ENCODE measurements around the gene GALK1. TPM values are rescaled to one million over a fixed set of nuclear protein-coding genes. Genes with fewer than 3 reads are reported as not detected.

GALK1 gene
- total RNA-seq, 5 donors from 2014 or later (not counting 1 experiment from before 2014, with no cell fraction given), result 8.4 to 35.7 (median 26.7) TPM

DNA sequence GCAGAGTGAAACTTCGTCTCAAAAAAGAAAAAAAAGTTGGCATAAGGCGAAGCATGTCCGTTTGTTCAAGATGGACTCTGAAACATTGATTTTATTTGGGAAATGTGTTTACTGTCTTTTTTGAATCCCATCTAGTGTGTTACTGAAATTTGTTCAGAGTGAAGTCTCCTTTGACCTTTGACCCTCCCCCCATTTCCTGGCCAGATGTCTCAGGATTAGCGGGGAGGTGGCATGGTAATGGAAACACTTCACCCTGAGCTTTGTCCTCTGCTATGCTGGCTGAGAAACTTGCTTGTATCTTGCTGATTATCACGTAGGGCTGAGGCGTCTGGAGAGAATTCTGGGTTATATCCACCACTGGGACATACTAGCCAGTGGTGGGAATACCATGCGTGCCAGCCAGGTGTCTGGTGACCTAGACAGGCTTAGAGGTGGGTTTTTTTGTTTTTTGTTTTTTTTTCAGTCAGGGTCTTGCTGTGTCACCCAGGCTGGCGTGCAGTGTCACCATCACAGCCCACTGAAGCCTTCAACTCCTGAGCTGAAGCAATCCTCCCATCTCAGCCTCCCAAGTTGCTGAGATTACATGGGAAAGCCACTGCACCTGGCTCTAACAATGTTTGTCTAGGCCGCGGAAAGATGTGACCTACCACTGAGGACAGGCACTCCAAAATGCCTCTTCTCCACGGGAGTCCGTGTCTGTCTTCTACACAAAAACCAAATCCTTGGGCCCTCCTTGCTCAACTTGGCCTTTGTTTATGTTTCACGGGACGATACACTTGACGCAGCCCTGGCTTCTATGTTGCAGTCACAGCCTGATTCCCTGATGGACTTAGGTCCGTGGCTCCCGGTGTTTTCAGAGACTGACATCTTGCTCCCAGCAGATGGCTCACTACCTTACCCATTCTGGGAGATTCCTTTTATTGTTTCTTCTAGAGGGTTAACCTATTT lies 6.6 kb upstream of the GALK1 start:
- ATAC-seq (replicated peaks in 1 of 4) (no peak), DNase-seq (no peak)
- no peaks in the 10 kb centered on the region for H3K9me3 ChIP-seq
- H3K4me3 ChIP-seq (ENCODE audit: control insufficient read depth in 1 of 2, extremely low read depth in 1 of 2, low read length in 1 of 2), result no peak overlapping the region
- H3K27me3 ChIP-seq (replicated peaks in 1 of 2; ENCODE audit: control insufficient read depth in 2 of 2, extremely low read depth in 1 of 2, insufficient read depth in 2 of 2, low read length in 1 of 2), result no peaks in the 10 kb centered on the region
- no peak overlapping the region for H3K27ac ChIP-seq (ENCODE audit: low read length)
- no peaks in the 10 kb centered on the region for H3K9me3 Mint-ChIP-seq
- CTCF ChIA-PET, result interaction anchor here in 1 of 2 donors (1.2 kb wide), 1 partner anchor 8 kb away, joined by 3 read pairs; a partner anchor contains a TSS
- H3K36me3 ChIP-seq (ENCODE audit: control insufficient read depth in 2 of 2, extremely low read depth in 1 of 2, insufficient read depth in 1 of 2, low read length in 1 of 2), result peaks cover 0 to 8% of the 10 kb centered on the region in 2 donors
- peaks cover 14 to 20% (median 14%) of the 10 kb centered on the region in 3 donors for H3K4me1 Mint-ChIP-seq
- POLR2A ChIA-PET, result interaction anchor here in 1 of 2 donors (0.6 to 0.7 kb wide), 4 partner anchors 10 to 960 kb away, joined by 3 to 11 read pairs (median 6); partner anchors contain the start of gene UNK
- peaks cover 11% of the 10 kb centered on the region for H3K36me3 Mint-ChIP-seq
- H3K4me3 Mint-ChIP-seq, result no peak overlapping the region
- 93% methylated on average over 11 of the region's 17 CpGs for WGBS (ENCODE audit: insufficient coverage)
- no peaks in the 10 kb centered on the region for H3K27me3 Mint-ChIP-seq
- H3K4me1 ChIP-seq (ENCODE audit: control insufficient read depth in 1 of 2, extremely low read depth in 1 of 2, insufficient read depth in 2 of 2, low read length in 2 of 2), result peaks cover 2 to 6% of the 10 kb centered on the region in 2 experiments
- peak overlapping the region in 1 of 2 donors; percentile 55 for H3K27ac Mint-ChIP-seq

GRCh38 chr17:75769536-75769935 lies 4.5 kb upstream of the GALK1 start:
- H3K36me3 Mint-ChIP-seq, result no peaks in the 10 kb centered on the region
- H3K4me1 ChIP-seq (ENCODE audit: control insufficient read depth in 1 of 2, extremely low read depth in 1 of 2, insufficient read depth in 2 of 2, low read length in 2 of 2), result peaks cover 0 to 6% of the 10 kb centered on the region in 2 experiments
- H3K4me3 Mint-ChIP-seq, result no peak overlapping the region
- ATAC-seq (replicated peaks in 1 of 4) (no peak), DNase-seq (no peak)
- no peaks in the 10 kb centered on the region for H3K27me3 Mint-ChIP-seq
- peaks cover 2 to 6% (median 4%) of the 10 kb centered on the region in 3 donors for H3K4me1 Mint-ChIP-seq
- H3K27me3 ChIP-seq (replicated peaks in 1 of 2; ENCODE audit: control insufficient read depth in 2 of 2, extremely low read depth in 1 of 2, insufficient read depth in 2 of 2, low read length in 1 of 2), result no peaks in the 10 kb centered on the region
- no peak overlapping the region for H3K4me3 ChIP-seq (ENCODE audit: control insufficient read depth in 1 of 2, extremely low read depth in 1 of 2, low read length in 1 of 2)
- H3K27ac ChIP-seq (ENCODE audit: low read length), result no peak overlapping the region
- ChIA-PET POLR2A (interaction anchor here in 1 of 2 donors (0.6 kb wide), 1 partner anchor 495 kb away, joined by 5 read pairs; no protein-coding TSS in a partner anchor), CTCF (interaction anchor here in 1 of 2 donors (0.7 kb wide), 1 partner anchor 9 kb away, joined by 3 read pairs; no protein-coding TSS in a partner anchor)
- WGBS (ENCODE audit: insufficient coverage), result 100% methylated on average over 1 of the region's 3 CpGs
- H3K9me3 Mint-ChIP-seq, result no peaks in the 10 kb centered on the region
- H3K36me3 ChIP-seq (ENCODE audit: control insufficient read depth in 2 of 2, extremely low read depth in 1 of 2, insufficient read depth in 1 of 2, low read length in 1 of 2), result peaks cover 0 to 2% of the 10 kb centered on the region in 2 donors
- no peak overlapping the region for H3K27ac Mint-ChIP-seq
- H3K9me3 ChIP-seq, result no peaks in the 10 kb centered on the region

DNA sequence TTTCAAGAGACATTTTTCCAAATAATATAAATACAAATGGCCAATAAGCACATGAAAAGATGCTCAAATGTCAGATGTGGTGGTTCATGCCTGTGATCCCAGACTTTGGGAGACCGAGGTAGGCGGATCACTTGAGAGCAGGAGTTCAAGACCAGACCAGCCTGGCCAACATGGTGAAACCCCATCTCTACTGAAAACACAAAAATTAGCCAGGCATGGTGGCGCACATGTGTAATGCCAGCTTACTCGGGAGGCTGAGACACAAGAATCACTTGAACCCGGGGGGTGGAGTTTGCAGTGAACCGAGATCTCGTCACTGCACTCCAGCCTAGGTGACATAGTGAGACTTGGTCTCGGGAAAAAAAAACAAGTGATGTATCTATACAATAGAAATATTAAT lies 2.9 kb upstream of the GALK1 start:
- CTCF ChIA-PET, result no interaction called here
- Histone ChIP-seq H3K9me3 (no peaks in the 10 kb centered on the region), H3K27ac (ENCODE audit: low read length) (no peak overlapping the region), H3K4me1 (ENCODE audit: control insufficient read depth in 1 of 2, extremely low read depth in 1 of 2, insufficient read depth in 2 of 2, low read length in 2 of 2) (peaks cover 0 to 23% of the 10 kb centered on the region in 2 experiments), H3K4me3 (ENCODE audit: control insufficient read depth in 1 of 2, extremely low read depth in 1 of 2, low read length in 1 of 2) (no peak overlapping the region), H3K36me3 (ENCODE audit: control insufficient read depth in 2 of 2, extremely low read depth in 1 of 2, insufficient read depth in 1 of 2, low read length in 1 of 2) (no peaks in the 10 kb centered on the region), H3K27me3 (replicated peaks in 1 of 2; ENCODE audit: control insufficient read depth in 2 of 2, extremely low read depth in 1 of 2, insufficient read depth in 2 of 2, low read length in 1 of 2) (no peaks in the 10 kb centered on the region)
- no peaks in the 10 kb centered on the region for H3K36me3 Mint-ChIP-seq
- H3K27me3 Mint-ChIP-seq, result no peaks in the 10 kb centered on the region
- peaks cover 9 to 15% (median 14%) of the 10 kb centered on the region in 3 donors for H3K4me1 Mint-ChIP-seq
- H3K27ac Mint-ChIP-seq, result no peak overlapping the region
- POLR2A ChIA-PET, result interaction anchor here in 1 of 2 donors (0.7 kb wide), 1 partner anchor 8 kb away, joined by 4 read pairs; no protein-coding TSS in a partner anchor
- no peak for DNase-seq
- H3K4me3 Mint-ChIP-seq, result no peak overlapping the region
- no peaks in the 10 kb centered on the region for H3K9me3 Mint-ChIP-seq
- WGBS (ENCODE audit: insufficient coverage), result 60% methylated on average over 1 of the region's 8 CpGs
- ATAC-seq (replicated peaks in 1 of 4), result no peak

DNA sequence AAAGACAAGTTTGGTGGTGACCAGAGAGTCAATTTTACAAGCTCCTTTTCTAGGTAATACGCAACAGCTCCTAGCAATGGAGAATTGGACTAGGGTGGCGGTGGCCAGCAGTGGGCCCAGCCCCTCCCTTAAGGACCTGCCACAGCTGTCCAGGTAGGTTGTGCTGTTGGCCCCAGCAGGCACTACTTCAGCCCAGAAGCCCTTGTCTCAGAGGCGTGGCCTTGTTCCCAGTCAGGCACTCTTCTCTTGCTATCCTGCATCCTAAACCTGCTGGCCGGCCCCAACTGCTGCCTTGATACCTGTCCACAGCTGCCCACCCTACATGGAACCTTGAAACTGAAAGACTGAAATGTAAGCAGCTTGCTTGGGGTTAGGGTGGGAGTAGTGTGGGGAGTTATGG lies 989 bp upstream of the GALK1 start:
- POLR2A ChIA-PET, result interaction anchor here (0.7 to 2.6 kb wide), 5 partner anchors 11 to 1007 kb away, joined by 3 to 17 read pairs (median 10); a partner anchor contains a TSS
- DNase-seq, result no peak
- Mint-ChIP-seq H3K4me1 (peaks cover 13 to 22% (median 19%) of the 10 kb centered on the region in 3 donors), H3K27me3 (no peaks in the 10 kb centered on the region), H3K36me3 (peaks cover 3% of the 10 kb centered on the region), H3K27ac (peak overlapping the region in 1 of 2 donors; percentile 74), H3K4me3 (peak overlapping the region in 1 of 3 donors; percentile 70), H3K9me3 (no peaks in the 10 kb centered on the region)
- peaks cover 0 to 4% of the 10 kb centered on the region in 2 donors for H3K36me3 ChIP-seq (ENCODE audit: control insufficient read depth in 2 of 2, extremely low read depth in 1 of 2, insufficient read depth in 1 of 2, low read length in 1 of 2)
- peaks cover 0 to 23% of the 10 kb centered on the region in 2 experiments for H3K4me1 ChIP-seq (ENCODE audit: control insufficient read depth in 1 of 2, extremely low read depth in 1 of 2, insufficient read depth in 2 of 2, low read length in 2 of 2)
- no peaks in the 10 kb centered on the region for H3K27me3 ChIP-seq (replicated peaks in 1 of 2; ENCODE audit: control insufficient read depth in 2 of 2, extremely low read depth in 1 of 2, insufficient read depth in 2 of 2, low read length in 1 of 2)
- CTCF ChIA-PET, result interaction anchor here in 1 of 2 donors (1.4 to 3.2 kb wide), 6 partner anchors 11 to 89 kb away, joined by 3 to 15 read pairs (median 7); partner anchors contain the start of gene WBP2
- WGBS (ENCODE audit: insufficient coverage), result 100% methylated on average over 3 of the region's 4 CpGs
- H3K4me3 ChIP-seq (ENCODE audit: control insufficient read depth in 1 of 2, extremely low read depth in 1 of 2, low read length in 1 of 2), result no peak overlapping the region
- ATAC-seq (replicated peaks in 1 of 4), result peak in 1 of 4 experiments; percentile 3
- no peak overlapping the region for H3K27ac ChIP-seq (ENCODE audit: low read length)
- H3K9me3 ChIP-seq, result no peaks in the 10 kb centered on the region

GRCh38 chr17:75764417-75764710 lies 628 bp downstream of the GALK1 start:
- Histone ChIP-seq H3K4me3 (ENCODE audit: control insufficient read depth in 1 of 2, extremely low read depth in 1 of 2, low read length in 1 of 2) (peak overlapping the region; percentile 60 to 67), H3K4me1 (ENCODE audit: control insufficient read depth in 1 of 2, extremely low read depth in 1 of 2, insufficient read depth in 2 of 2, low read length in 2 of 2) (peaks cover 0 to 23% of the 10 kb centered on the region in 2 experiments), H3K27me3 (replicated peaks in 1 of 2; ENCODE audit: control insufficient read depth in 2 of 2, extremely low read depth in 1 of 2, insufficient read depth in 2 of 2, low read length in 1 of 2) (no peaks in the 10 kb centered on the region), H3K9me3 (no peaks in the 10 kb centered on the region), H3K36me3 (ENCODE audit: control insufficient read depth in 2 of 2, extremely low read depth in 1 of 2, insufficient read depth in 1 of 2, low read length in 1 of 2) (peaks cover 0 to 6% of the 10 kb centered on the region in 2 donors), H3K27ac (ENCODE audit: low read length) (peak overlapping the region; percentile 61)
- Mint-ChIP-seq H3K27me3 (no peaks in the 10 kb centered on the region), H3K27ac (peak overlapping the region; percentile 31 to 58), H3K36me3 (peaks cover 3% of the 10 kb centered on the region), H3K9me3 (no peaks in the 10 kb centered on the region), H3K4me1 (peaks cover 13 to 22% (median 19%) of the 10 kb centered on the region in 3 donors), H3K4me3 (peak overlapping the region; percentile 70 to 77 (median 72))
- DNase-seq (no peak), ATAC-seq (replicated peaks in 1 of 4) (peak in 1 of 4 experiments; percentile 1)
- ChIA-PET POLR2A (interaction anchor here (0.6 to 2.6 kb wide), 4 partner anchors 11 to 16 kb away, joined by 3 to 17 read pairs (median 10); a partner anchor contains a TSS), CTCF (interaction anchor here in 1 of 2 donors (0.6 to 3.2 kb wide), 7 partner anchors 11 to 91 kb away, joined by 3 to 15 read pairs (median 5); partner anchors contain the start of gene WBP2)
- WGBS (ENCODE audit: insufficient coverage), result 3% methylated on average over 14 of the region's 14 CpGs

Measured in T-cell (primary cell).